GM19324 (cell line): ENCODE results near the gene TMEM132C.
"Not testable (repeated sequence)": the region's sequence is repeated elsewhere in the genome, so short reads cannot be mapped to it uniquely, and the experiment has no call there.

Experiments used
- ATAC-seq: cut with Tn5 transposase; IDR thresholded peaks from one replicate; pipeline ENCODE4 v1.9.1; 2021; ENCODE audit warnings: mild to moderate bottlenecking, moderate library complexity; ENCODE audit not compliant: unreplicated experiment, low FRiP score

Gene TMEM132C

DNA sequence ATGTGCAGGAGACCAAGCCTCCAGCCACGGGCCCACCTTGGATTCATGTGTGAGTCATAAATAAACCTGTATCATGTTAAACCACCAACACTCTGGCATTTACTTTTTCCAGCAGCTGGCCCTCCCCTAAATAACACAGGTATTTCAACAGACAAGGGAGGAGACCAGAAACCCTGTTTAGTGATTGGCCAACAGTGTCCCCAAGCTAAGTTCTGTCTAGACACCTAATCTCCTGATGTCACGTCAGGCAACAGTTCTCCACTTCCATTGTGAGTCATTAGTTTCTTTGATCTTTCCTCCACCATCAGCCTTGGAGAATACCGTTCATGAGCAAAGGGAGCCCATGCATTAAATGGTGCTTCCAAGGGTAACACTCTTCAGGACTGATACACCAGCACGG is 196.9 kb downstream of the TMEM132C start:
- no peak for ATAC-seq

DNA sequence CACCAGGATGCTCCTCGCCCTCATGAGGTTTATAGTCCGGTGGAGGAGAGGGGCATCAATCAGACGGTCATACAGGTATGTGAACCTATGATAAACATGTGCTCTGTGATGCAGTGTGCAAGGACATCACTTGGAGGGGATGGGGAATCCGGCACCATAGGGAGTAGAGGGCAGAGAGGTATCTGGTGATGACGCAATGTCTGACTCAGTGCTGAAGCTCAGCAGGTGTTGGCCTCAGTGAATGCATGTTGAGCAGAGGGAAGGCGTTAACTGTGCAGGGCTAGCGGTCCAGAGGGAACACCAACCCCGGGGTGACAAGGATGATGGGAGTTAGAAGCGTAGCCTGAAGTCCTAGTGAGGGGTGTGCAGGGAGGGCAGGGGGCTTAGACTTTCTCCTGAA is 200.9 kb downstream of the TMEM132C start:
- no peak for ATAC-seq

DNA sequence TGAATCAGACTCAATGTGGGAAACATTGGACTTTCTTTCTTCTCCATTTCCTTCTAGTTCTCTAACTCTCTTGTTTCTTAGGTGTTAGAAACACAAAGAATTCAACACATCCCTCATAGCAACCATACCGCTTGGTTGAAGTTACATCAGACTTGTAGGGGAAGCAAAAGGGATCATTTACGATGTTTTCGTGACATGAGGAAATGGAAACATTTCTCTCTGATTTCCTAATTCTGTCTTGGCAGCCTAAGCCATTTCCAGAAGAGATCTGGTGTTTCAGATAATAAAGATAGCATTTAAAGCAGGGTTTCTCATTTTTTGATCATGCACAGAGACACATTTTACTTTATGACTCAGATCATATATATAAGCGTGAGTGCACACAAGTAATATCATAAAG is 202.0 kb downstream of the TMEM132C start:
- no peak for ATAC-seq

DNA sequence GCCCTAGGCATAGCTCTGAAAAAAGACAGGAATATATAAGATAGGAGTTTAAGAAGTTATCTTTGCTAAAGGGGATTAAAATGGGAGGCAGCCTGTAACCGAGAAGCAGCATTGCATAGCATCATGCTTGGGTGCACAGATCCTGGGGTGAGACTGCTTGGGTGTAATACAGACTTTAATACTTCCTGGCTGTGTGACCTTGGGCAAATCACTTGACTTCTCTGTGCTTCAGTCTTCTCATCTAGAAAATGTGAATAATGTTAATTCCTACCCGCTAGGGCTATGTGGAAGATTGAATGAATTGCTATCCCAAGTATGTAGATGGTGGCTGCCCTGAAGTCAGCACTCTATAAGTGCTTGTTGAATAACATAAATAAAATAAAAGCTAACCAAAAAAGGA is 204.5 kb downstream of the TMEM132C start:
- ATAC-seq = no peak

DNA sequence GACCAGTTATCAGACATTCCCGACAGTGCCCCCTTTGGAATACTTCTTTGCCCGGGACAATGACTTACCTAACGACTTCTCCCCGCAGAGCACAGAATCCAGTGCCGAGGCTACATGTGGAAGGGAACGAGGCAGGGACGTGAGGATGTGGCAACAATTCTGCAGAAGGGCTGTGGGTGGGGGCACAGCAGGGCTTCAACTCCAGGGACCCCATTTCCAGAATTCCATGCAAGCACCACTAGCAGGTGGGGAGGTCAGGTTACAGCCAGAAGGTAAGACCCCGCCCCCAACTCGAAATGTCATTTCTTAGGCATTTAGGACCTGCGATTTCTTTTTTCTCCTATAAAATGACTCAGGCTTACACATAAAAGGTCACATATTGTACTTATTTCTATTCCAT is 207.9 kb downstream of the TMEM132C start:
- ATAC-seq = no peak

DNA sequence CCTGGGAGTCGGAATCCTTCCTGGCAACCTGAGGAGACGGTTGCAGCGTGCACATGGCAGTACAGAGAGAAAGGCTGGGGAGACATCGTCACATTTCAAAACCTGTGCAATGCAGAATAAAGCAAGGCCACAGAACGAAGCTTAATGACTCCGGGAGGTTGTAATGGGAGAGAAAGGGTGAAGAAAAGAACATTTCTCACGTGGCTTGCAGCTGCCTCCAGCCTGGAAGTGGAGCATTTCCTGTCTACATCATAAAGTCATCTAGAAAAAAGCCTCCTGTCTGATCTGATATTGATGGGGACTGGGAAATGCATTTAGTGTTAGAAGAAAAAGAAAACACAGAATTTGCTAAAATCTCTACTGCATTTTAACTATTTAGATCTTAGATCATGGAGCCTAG is 209.3 kb downstream of the TMEM132C start:
- no peak for ATAC-seq

DNA sequence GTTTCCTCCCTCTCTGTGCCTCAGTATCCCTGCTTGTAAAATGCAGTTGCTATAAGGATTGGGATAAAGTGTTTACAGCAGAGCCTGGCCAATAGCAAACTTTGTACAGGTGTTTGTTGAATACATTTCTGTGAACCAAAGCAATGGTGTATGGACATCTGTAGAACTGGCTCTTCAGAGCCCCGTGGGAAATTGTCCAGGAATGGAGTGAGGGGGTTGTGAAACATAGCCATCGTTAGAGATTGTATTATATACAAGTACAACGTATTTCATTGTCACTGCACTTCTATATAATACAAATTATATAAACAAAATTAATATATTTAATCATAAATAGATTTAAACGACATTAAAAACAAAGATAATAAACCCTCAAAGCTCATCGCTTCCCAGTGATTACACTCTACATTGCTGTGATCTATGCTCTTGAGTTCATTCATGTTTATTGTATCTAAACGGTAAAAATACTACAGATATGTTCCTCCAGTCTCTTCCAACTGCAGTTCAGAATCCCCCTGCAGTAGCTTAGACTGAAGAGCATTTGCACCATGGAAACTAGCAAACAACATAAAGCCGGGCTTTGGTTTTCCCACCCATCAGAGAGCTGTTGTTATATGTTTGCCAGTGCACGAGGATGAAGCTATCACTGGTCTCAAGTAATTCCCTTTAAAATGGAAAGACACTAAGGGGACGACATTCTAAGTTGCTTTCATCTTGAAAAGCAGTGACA is 216.7 kb downstream of the TMEM132C start:
- no peak for ATAC-seq

DNA sequence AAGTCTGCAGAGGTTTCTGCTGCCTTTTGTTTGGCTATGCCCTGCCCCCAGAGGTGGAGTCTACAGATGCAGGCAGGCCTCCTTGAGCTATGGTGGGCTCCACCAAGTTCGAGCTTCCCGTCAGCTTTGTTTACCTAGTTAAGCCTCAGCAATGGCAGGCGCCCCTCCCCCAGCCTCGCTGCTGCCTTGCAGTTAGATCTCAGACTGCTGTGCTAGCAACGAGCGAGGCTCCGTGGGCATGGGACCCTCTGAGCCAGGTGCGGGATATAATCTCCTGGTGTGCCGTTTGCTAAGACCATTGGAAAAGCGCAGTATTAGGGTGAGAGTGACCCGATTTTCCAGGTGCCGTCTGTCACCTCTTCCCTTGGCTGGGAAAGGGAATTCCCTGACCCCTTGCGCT is 230.4 kb downstream of the TMEM132C start:
- ATAC-seq = not testable (repeated sequence)

DNA sequence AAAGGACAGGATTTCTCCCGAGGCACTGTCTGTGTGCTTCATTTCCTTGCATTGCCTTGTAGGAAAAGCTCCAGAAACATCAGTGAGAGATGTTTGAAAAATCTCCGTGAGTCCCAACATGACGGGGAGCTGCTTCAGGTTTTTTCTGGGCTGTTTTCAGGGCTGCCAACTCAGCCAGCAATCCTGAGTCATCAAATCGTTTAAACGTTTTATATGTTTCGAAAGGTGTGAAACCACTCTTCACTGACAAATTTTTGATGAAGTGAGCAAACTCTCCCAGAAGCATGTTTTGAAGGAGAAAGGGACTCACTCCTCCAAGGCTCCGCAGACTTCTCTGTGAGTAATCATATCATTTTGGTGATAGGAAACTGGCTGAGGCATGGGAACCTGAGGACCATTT is 240.5 kb downstream of the TMEM132C start:
- ATAC-seq = no peak

DNA sequence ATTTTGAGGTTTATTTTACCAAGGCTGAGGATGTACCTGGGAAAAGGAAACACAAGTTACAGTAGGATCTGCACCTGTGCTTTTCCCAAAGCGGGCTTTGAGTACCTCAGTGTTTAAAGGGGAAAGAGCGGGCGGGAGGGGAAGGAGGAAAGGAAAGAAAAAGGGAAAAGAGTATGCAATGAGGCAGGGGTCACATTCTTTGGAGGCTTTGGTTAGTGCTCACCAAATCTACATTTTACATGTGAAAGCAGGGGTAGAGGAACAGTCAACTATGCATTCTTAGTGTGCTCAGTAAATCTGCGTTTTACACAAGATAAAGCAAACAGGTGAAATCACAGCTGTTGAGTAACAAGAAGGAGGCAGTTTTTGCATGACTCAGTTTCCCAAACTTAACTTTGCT is 242.2 kb downstream of the TMEM132C start:
- ATAC-seq = no peak

DNA sequence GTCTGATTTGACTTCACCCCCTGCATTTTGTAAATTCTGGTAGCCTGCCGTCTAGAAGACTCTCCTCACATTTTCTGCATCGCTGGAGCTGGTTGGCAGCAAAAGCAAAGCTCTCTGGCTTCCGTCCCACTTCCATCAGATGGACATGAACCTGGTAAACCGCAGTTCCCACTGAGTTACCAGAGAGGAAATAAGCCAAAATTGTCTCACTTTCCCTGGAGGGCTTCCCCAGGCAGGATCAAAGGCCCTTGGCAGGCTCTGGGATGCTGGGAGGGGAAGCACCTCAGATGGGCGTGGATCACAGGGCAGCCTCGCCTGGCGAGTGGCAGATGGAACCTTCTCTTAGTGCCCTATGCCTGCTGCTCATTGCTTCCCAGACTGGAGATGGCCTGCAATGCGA is 243.5 kb downstream of the TMEM132C start:
- no peak for ATAC-seq

DNA sequence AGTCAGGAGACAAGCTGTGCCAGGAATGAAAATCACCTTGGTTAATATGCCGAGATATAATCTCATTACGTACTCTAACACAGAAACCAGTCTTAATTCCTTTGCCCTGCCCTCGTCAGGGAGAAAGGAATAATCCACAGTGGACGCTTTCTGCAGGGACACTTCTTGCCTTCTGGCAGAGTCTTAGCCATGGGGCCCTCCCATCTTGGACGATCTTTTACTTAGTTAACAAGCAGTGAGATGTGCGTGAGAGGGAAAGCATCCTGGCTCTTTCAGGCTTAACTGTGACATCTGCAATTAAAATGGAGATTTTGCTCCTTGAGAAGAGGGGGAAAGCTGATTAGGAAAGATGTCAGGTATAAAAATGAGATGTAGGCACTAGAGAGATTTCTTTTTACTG is 246.4 kb downstream of the TMEM132C start:
- ATAC-seq = no peak

DNA sequence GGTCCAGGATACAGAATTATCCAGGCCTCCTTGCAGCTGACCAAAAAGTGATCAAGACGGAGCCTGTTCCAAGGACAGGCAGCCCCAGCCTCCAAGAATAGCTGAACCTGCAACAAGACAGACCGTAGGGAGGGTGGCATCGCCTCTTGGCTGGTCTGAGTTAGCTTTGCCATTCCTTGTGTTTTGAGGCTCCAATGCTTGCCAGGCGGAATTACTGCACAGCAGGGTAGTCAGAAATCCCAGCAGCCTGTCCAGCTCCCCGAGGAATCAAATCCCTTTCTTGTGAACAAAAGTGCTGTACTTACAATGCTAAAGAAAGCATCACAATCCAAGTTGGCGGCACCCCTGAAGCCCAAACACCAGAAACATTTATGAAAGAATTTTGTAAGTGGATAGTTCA is 246.9 kb downstream of the TMEM132C start:
- no peak for ATAC-seq

DNA sequence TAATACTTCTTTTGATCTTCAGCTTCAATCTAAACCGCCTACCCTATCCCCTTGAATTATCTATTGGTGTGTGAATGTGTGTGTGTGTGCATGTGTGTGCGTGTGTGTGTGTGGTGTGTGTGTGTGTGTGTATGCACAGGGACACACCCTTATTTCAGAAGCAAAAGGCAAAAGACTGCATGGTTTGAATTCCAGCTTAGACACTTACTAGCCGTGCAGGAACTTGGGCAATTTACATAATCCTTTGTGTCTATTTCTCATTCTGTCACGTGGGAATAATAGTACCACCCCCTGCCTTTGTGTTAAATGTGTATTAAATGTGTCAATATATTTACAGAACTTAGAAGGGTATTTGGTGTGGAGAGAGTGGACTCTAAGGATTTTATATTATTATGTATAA is 251.7 kb downstream of the TMEM132C start:
- ATAC-seq = no peak

DNA sequence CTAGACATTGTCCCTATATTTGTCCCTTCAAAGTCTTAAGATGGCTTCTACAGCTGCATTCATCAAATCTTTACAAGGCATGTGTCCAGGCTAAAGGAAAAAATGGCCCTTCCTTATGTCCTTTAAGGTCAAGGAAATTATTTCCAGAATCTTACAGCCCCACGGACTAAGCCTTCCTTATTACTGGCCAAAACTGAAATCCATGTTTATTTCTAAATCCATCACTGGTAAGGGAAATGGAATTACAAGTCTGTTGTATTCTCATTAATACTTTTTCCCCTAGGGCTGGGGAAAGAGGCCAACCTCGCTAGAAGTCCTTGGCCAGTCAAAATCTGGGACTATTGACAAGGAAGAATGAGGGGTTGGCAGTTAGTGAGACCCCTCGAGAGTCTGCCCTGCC is 252.5 kb downstream of the TMEM132C start:
- no peak for ATAC-seq

DNA sequence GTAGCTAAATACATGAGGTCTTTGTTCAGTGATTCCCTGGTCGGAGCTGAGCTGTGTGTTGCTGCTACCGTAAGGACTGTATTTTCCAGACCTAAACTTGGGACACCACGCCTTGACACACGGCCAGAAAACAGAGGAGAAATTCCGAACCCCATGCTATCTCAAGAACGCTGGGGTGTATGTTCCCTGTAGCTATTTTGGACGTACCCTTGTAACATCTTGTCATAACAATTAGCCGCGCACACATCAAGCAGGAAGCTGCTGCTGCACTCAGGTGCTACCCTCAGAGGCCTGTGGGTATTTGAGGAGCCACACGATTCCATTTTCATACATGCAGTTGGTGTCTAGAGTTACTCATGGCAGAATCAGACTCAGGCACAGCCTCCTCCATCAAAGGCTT is 255.0 kb downstream of the TMEM132C start:
- ATAC-seq = no peak

DNA sequence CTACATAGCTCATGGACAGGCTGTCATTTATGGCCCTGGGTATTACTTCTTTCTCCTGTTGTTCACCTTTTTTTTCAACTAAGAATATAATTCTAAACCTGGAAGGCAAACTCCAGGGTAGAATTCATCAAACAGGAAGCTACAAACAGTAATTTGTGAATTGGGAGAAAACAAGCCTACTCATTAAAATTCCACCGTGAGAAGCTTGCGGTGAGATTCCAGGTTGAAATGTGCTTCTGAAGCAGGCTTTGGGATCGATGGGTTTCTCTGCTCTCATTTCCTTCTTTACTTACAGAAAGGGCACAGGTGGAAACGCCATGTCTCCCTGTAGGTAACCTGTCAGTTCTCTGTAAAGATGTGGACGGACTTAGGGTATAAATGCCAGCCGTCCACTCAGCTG is 257.5 kb downstream of the TMEM132C start:
- no peak for ATAC-seq

DNA sequence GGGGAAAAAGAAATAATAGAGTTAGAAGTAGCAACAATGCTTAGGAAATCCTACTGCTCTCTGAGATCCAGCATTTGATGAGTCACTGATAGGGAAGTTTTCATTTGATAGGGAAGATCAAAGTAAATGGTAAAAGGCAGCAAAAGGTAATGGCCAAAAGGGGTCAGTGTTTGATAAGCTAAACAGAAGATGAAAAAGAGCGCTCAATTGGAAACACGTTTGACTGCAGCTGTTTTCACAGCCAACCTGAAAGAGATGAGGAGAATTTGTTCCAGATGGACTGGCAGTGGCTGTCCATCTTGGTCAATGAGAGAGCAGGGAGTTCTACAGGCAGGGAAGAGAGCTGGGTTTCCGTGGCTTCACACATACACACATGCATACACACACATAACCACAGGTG is 264.2 kb downstream of the TMEM132C start:
- no peak for ATAC-seq

DNA sequence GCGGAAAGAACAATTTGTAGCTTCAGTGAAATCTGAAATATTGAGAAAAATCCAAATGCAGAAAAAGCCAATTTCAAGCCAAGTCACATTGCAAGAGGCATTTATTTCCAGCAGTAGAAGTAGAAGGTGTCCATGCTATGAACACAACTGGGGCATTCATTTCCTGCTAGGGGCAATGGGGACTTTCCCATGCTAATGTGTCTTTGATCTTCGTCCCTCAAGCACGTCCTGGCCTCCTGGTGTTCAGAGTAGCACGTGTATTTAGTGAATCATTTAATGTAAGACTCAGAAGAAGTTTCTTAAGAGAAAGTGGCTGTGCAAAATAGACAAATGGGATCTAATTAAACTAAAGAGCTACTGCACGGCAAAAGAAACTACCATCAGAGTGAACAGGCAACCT is 267.9 kb downstream of the TMEM132C start:
- no peak for ATAC-seq

DNA sequence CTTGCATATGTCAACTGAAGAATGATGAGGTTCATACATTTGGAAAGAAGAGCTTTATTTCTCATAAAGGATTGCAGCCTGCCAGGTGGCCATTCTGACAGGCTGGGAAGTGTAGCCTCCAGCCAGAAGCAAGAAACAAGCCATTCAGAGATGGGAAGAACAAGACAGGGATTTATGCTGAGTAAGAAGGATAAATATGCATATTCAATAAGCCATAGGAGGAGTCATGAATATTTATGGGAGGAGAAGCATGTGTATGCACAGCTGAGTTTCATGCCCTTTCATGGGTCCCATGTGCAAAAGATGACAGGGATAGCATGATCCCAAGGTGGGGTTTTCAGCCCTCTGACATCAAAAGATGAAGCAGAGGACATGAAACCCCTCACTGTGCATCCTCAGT is 269.8 kb downstream of the TMEM132C start:
- ATAC-seq = no peak

DNA sequence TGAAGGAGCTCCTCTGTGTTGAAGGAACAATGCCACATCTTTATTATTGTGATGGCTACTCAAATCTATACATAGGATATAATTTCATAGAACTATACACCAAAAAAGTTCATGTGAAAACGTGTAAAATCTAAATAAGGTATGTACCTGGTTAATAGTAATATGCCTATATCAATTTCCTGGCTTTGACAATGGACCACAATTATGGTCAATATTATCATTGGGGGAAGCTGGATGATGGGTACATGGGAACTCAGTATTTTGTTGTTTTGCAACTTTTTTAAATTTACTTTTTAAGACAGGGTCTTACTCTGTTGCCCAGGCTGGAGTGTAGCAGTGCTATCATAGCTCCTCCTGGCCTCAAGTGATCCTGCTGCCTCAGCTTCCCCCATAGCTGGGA is 270.7 kb downstream of the TMEM132C start:
- ATAC-seq = no peak

DNA sequence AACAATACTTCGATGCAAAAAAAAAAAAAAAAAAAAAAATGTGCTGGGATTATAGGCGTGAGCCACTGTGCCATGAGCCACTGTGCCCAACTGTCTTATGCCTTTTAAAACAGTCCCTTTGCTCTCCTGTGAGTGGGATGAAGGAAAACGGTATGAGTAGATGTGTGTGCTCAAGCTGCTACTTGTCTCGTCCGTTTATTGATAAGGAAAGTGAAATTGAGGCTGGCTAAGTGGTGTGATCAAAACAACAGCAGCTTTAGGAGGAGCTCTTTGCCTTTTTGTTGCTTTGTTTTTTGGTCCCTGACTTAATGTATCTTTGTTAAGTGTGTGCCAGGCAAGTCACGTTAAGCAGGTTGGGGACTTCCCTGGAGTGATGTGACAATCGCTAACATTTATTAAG is 275.9 kb downstream of the TMEM132C start:
- no peak for ATAC-seq

DNA sequence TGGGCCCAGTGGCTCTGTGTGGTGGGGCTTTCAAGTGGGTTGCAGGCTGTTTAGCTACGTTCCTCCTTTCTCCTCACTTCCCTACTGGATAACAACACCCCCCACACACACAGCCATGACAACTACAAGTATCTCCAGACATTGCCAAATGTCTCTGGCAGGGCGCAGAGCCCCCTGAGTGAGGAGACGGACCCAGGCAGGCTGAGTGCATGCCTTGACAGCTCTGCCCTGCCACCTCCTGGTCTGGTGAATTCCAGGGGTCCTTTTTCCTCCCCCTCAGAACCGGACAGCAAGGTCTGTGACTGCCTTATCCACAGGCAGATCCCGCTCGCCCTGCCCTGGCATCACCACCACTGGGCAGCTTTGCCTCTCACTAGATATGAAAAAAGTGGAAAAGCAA is 276.5 kb downstream of the TMEM132C start:
- ATAC-seq = no peak
